Right lobe of liver (tissue), 4 donors: ENCODE measurements around the gene TSPAN8.

Experiments
- CTCF ChIP-seq, 4 donors: fragments of 200-600 bp in 3 of 4; fragments of 450-650 bp in 1 of 4; IDR thresholded peaks; one replicate each; pipeline versions ENCODE4 v1.5.1 to v1.8.0; 2016 to 2022; ENCODE audit warnings: antibody characterized with exemption in 4 of 4, mild to moderate bottlenecking in 2 of 4
- POLR2A ChIP-seq: fragments of 450-650 bp; IDR thresholded peaks from one replicate; pipeline ENCODE4 v1.6.1; 2017; ENCODE audit warnings: antibody characterized with exemption, mild to moderate bottlenecking
- donor health status: DM: no; HTN: no; CAD: no.
- donor health status: DM: no; HTN: no; CAD: no.
- donor health status: DM: no; HTN: yes; CAD: no.

GRCh38 chr12:71152851-71153250 lies 4.9 kb downstream of the TSPAN8 start:
- TF ChIP-seq POLR2A = no peak
- no peak for TF ChIP-seq CTCF (IDR thresholded peaks at IDR 0.05)
